HUES6 (cell line): ENCODE results near the gene CLMN.

ENCODE experiments used
- H3K27ac ChIP-seq: 2 replicates; pipeline ENCODE4 v1.7.0; 2013; ENCODE audit warnings: low read depth, mild to moderate bottlenecking, low read length, inconsistent platforms
- H3K27me3 ChIP-seq: 2 replicates; pipeline ENCODE4 v1.6.1; 2013; ENCODE audit warnings: low read length; ENCODE audit not compliant: control insufficient read depth, insufficient read depth
- H3K36me3 ChIP-seq: 2 replicates; pipeline ENCODE4 v1.6.1; 2013; ENCODE audit warnings: low read length; ENCODE audit not compliant: control insufficient read depth, insufficient read depth
- H3K4me1 ChIP-seq: 2 replicates; pipeline ENCODE4 v1.6.1; 2013; ENCODE audit warnings: low read length; ENCODE audit not compliant: control insufficient read depth, insufficient read depth
- H3K4me3 ChIP-seq: 2 replicates; pipeline ENCODE4 v1.5.1; 2013; ENCODE audit warnings: low read depth, low read length
- H3K9ac ChIP-seq: one replicate; pipeline ENCODE4 v1.6.1; 2013; ENCODE audit warnings: mild to moderate bottlenecking, low read length
- H3K9me3 ChIP-seq: 2 replicates; pipeline ENCODE4 v1.6.1; 2013; ENCODE audit warnings: low read depth, low read length; ENCODE audit not compliant: control insufficient read depth, insufficient read depth

The CLMN gene

GRCh38 chr14:95321693-95322455 is 2.2 kb upstream of the CLMN start:
- H3K27me3 ChIP-seq, result peaks cover 48% of the 10 kb centered on the region
- peaks cover 19% of the 10 kb centered on the region for H3K4me1 ChIP-seq
- no peak overlapping the region for H3K27ac ChIP-seq
- no peaks in the 10 kb centered on the region for H3K36me3 ChIP-seq
- H3K9ac ChIP-seq, result no peak overlapping the region
- H3K9me3 ChIP-seq, result peaks cover under 1% of the 10 kb centered on the region; the same call in 1 of the 2 replicates
- no peak overlapping the region for H3K4me3 ChIP-seq

- H3K4me3 ChIP-seq, result no peak overlapping the region
- H3K4me1 ChIP-seq, result peaks cover 19% of the 10 kb centered on the region
- H3K9ac ChIP-seq, result no peak overlapping the region
- no peaks in the 10 kb centered on the region for H3K36me3 ChIP-seq
- no peaks in the 10 kb centered on the region for H3K9me3 ChIP-seq
- H3K27me3 ChIP-seq, result peaks cover 52% of the 10 kb centered on the region
- H3K27ac ChIP-seq, result no peak overlapping the region
Measured at GRCh38 chr14:95320955-95321600, 1.4 kb upstream of the CLMN start.

- H3K27ac ChIP-seq, result no peak overlapping the region
- peaks cover 19% of the 10 kb centered on the region for H3K4me1 ChIP-seq
- no peaks in the 10 kb centered on the region for H3K36me3 ChIP-seq
- peaks cover 56% of the 10 kb centered on the region for H3K27me3 ChIP-seq
- H3K4me3 ChIP-seq, result peak overlapping the region; percentile 58
- H3K9ac ChIP-seq, result no peak overlapping the region
- no peaks in the 10 kb centered on the region for H3K9me3 ChIP-seq
Measured at GRCh38 chr14:95320078-95320895, 579 bp upstream of the CLMN start.

DNA sequence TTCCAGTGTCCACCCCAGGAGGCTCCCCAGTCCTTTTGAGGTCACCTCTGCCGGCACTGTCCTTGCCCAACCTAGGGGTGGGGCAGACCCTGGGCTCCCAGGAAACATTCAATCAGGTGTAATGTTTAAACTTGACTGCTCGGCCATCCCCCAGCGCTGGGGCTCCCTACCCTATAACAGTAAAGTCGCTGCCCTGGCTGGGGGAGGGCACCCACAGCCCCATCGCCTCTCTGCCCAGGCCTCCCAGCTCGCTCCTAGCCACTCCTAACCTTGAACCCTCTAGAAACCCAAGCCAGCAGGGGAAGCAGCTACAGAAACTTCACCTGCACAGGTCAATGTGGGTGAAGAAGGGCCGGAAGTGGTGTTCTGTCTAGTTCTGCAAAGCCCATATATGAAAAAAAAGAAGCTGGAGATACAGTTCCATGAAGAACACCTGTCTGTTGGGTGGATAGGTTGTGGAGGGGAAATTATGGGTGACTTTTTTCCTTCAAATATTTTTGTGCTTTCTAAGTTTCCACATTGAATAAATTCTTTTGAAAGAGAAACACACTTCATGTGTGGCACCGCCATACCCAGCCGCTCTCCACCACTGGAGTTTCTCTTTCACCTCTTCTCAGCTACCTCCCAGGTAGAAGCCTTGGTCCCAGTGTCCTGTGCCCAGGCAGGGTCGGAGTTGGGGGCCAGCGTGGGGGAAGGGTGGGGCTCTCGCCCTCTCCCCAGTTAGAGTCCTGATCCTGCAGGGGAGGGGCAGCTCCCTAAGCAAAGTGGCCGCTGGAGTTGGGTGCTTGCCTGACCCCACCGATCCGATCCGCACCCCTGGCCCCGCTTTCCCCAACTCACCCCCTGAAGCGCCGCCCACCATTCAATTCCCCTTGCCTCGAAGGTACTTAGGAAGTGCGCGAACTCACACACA is 1.1 kb downstream of the CLMN start:
- Histone ChIP-seq H3K9ac (no peak overlapping the region), H3K27me3 (peaks cover 56% of the 10 kb centered on the region), H3K4me3 (peak overlapping the region; percentile 65), H3K9me3 (no peaks in the 10 kb centered on the region), H3K36me3 (no peaks in the 10 kb centered on the region), H3K27ac (no peak overlapping the region), H3K4me1 (peaks cover 19% of the 10 kb centered on the region)

DNA sequence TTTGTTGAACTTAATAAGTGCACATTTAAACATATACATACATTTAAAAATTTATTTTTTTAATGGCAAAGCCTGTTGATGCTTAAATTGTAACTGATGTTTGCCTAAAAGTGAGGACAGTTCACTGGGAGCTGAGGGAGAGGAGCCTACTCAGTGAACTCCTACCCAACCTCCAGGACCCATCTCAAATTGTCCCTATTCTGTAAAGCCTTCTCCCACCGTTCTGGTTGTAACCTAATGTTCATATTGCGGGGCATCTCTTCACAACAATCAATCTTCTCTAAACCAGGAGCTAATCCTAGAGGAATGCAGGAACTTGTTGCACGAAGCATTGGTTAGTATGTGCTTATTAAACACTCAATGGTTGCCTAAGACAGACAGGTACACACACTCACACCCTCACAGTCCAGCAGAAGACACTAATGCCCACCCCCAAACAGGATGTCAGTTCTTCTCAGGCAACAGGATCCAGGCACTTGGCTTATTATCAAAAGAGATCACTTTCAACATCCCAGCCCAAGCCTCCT is 1.8 kb downstream of the CLMN start:
- Histone ChIP-seq H3K4me3 (no peak overlapping the region), H3K9ac (no peak overlapping the region), H3K27me3 (peaks cover 54% of the 10 kb centered on the region), H3K9me3 (no peaks in the 10 kb centered on the region), H3K36me3 (no peaks in the 10 kb centered on the region), H3K4me1 (peaks cover 19% of the 10 kb centered on the region), H3K27ac (no peak overlapping the region)

DNA sequence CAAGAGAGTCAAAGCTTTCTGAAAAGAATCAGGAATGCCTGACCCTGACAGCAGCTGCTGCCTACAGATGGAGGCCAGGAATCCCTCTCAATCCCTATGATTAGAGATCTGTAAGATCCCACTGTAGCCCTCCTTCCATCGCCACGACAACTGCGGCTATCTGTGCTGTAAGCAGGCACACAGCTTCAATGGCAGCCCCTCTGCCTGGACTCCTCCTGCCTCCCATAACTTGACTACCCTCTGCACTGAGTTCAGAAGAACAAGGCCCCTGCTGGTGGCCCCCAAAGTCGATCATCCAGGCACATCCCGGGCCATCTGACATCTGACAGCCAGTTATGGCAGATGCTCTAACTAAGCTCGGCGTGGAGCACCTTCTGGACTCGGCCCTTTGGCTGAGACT is 2.9 kb downstream of the CLMN start:
- no peak overlapping the region for H3K27ac ChIP-seq
- no peaks in the 10 kb centered on the region for H3K36me3 ChIP-seq
- H3K4me3 ChIP-seq, result no peak overlapping the region
- H3K9ac ChIP-seq, result no peak overlapping the region
- no peaks in the 10 kb centered on the region for H3K9me3 ChIP-seq
- peaks cover 28% of the 10 kb centered on the region for H3K4me1 ChIP-seq
- H3K27me3 ChIP-seq, result peaks cover 48% of the 10 kb centered on the region

- Histone ChIP-seq H3K4me1 (peaks cover 20% of the 10 kb centered on the region), H3K27ac (no peak overlapping the region), H3K9ac (no peak overlapping the region), H3K36me3 (no peaks in the 10 kb centered on the region), H3K4me3 (no peak overlapping the region), H3K9me3 (no peaks in the 10 kb centered on the region), H3K27me3 (peaks cover 36% of the 10 kb centered on the region)
Measured at GRCh38 chr14:95315579-95315978, 4.1 kb downstream of the CLMN start.

DNA sequence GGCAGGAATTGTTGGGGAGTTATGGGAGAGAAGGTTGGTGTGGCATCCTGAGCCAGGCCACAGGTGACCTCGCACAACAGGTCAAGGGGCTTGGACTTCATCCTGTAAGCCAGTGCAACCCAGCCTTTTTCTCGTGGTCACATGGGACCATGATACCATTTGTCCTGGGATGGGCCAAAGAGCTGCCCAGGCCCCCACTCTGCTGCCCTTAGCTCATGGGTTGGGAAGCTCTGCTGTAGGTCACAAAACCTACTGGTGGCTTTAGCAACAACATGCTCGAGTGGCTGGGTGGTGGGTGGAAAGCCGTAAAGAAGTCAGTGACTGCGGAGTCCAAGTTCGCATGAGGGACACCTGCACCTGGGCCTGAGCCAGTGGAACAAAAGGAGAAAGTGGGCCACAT is 4.6 kb downstream of the CLMN start:
- Histone ChIP-seq H3K27ac (no peak overlapping the region), H3K27me3 (peaks cover 34% of the 10 kb centered on the region), H3K9me3 (no peaks in the 10 kb centered on the region), H3K4me1 (peaks cover 16% of the 10 kb centered on the region), H3K36me3 (no peaks in the 10 kb centered on the region), H3K9ac (no peak overlapping the region), H3K4me3 (no peak overlapping the region)

GRCh38 chr14:95314609-95315008 is 5.1 kb downstream of the CLMN start:
- Histone ChIP-seq H3K36me3 (no peaks in the 10 kb centered on the region), H3K4me1 (peaks cover 15% of the 10 kb centered on the region), H3K9me3 (no peaks in the 10 kb centered on the region), H3K9ac (no peak overlapping the region), H3K27me3 (peaks cover 34% of the 10 kb centered on the region), H3K27ac (no peak overlapping the region), H3K4me3 (no peak overlapping the region)

DNA sequence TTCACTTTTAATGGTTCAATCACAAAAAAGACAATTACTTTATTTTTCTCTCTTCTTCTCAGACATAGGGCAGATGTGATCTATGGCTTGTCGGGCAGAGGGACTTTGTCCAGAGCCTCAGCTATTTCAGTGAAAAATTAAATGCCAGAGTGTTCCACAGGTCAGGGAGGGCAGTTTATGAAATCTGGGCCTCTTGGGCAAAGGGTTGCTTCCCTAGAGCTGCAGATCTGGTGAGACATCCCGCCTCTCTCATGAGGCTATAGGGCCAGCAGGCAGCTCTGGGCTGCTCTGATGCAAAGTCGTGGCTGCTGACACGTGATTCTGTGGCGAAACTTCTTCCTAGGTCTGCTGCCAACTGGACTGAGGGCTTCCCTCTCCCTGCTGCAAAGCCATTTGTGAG is 6.0 kb downstream of the CLMN start:
- Histone ChIP-seq H3K9me3 (no peaks in the 10 kb centered on the region), H3K4me1 (peaks cover 14% of the 10 kb centered on the region), H3K27ac (no peak overlapping the region), H3K36me3 (no peaks in the 10 kb centered on the region), H3K4me3 (no peak overlapping the region), H3K9ac (no peak overlapping the region), H3K27me3 (peaks cover 27% of the 10 kb centered on the region)
